ENCODE results near the gene SDHAF1.

SDHAF1 gene

DNA sequence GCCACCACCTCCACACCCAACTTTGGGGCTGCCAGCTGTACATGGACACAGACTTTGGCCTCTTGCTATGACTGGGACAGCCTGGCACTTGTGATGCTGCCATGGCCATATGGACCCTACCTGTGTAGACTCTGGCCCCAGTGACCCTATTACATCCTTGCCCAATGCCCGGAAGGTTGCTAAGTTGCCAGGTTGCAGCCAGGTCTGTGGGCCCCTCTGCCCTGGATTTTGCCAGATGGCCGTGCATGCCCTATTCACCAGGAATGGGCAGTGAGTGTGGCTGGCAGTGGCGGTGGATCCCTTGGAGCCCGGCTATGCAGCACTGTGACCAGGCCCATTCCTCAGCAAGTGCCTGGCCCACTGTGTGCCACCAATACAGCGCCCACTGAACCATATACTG lies 8.9 kb upstream of the SDHAF1 start:
- ChIA-PET CTCF (no interaction called here), POLR2A (no interaction called here)
- DNase-seq (ENCODE audit: extremely low spot score), result no peak
- TF ChIP-seq ELF4 (IDR thresholded peaks at IDR 0.05) (no peak), FOXM1 (IDR thresholded peaks at IDR 0.05; ENCODE audit: borderline replicate concordance) (no peak), ARNT (IDR thresholded peaks at IDR 0.05) (no peak), L3MBTL2 (conservative IDR thresholded peaks at IDR 0.05) (no peak), FOXK2 (IDR thresholded peaks at IDR 0.05) (no peak), FOXA1 (IDR thresholded peaks at IDR 0.05) (no peak), SP1 (IDR thresholded peaks at IDR 0.05) (no peak), ZNF384 (IDR thresholded peaks at IDR 0.05) (no peak), SUZ12 (IDR thresholded peaks at IDR 0.05) (no peak), NFRKB (IDR thresholded peaks at IDR 0.05) (no peak), BHLHE40 (IDR thresholded peaks at IDR 0.05; ENCODE audit: borderline replicate concordance) (no peak), HDGF (IDR thresholded peaks at IDR 0.05; ENCODE audit: borderline replicate concordance) (no peak), LEF1 (IDR thresholded peaks at IDR 0.05; ENCODE audit: borderline replicate concordance) (no peak), CTBP1 (IDR thresholded peaks at IDR 0.05; ENCODE audit: borderline replicate concordance) (no peak), TARDBP (IDR thresholded peaks at IDR 0.05) (no peak)
- TF ChIP-seq, protein P1, sequence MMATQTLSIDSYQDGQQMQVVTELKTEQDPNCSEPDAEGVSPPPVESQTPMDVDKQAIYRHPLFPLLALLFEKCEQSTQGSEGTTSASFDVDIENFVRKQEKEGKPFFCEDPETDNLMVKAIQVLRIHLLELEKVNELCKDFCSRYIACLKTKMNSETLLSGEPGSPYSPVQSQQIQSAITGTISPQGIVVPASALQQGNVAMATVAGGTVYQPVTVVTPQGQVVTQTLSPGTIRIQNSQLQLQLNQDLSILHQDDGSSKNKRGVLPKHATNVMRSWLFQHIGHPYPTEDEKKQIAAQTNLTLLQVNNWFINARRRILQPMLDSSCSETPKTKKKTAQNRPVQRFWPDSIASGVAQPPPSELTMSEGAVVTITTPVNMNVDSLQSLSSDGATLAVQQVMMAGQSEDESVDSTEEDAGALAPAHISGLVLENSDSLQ (IDR thresholded peaks at IDR 0.05), result no peak

DNA sequence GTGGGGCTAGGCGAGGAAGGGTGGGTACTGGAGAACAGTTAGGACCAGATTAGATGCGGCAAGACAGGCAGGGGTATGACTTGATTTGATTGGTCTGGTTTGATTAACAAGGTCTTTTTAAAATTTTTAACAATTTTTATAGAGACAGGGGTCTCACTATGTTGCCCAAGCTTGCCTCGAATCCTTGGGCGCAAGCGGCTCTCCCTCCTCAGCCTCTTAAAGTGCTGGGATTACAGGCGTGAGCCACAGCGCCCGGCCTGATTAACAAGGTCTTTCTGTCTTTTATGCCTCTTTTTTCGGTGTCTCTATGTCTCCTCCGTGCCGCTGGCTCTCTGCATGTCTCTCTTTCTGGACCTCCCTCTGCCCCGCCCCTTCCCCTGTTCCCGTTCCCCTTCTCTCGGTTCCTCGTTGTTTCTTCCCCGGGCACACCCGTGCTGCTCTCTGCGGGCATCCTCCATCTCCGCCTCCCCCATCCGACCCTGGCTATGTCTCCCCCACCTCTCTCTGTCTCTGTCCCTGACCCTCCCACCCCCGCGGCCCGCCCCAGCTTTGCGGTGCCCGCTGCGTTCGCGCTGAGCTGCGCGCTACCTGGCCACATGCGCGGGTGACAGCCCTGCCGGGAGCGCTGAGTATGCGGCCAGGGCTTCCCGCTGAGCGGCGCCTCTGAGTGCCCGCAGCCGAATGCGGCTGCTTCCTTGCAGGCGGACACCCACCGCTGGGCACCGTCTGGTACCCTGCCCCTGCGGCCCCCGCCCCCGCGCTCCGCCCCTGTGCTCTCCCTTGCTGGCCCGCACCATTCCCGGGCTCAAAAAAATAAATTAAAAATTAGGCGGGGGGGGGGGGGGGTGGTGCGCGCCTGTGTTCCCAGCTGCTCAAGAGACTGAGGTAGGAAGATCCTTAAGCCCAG lies 8.1 kb upstream of the SDHAF1 start:
- ChIA-PET CTCF (no interaction called here), POLR2A (interaction anchor here (1.0 kb wide), 2 partner anchors 9 to 50 kb away, joined by 3 read pairs; no protein-coding TSS in a partner anchor)
- peak; percentile 57 for DNase-seq (ENCODE audit: extremely low spot score)
- no peak for TF ChIP-seq FOXA1 (IDR thresholded peaks at IDR 0.05)
- TF ChIP-seq HDGF (IDR thresholded peaks at IDR 0.05; ENCODE audit: borderline replicate concordance), result no peak
- no peak for TF ChIP-seq CTBP1 (IDR thresholded peaks at IDR 0.05; ENCODE audit: borderline replicate concordance)
- no peak for TF ChIP-seq BHLHE40 (IDR thresholded peaks at IDR 0.05; ENCODE audit: borderline replicate concordance)
- no peak for TF ChIP-seq TARDBP (IDR thresholded peaks at IDR 0.05)
- TF ChIP-seq SP1 (IDR thresholded peaks at IDR 0.05), result no peak
- no peak for TF ChIP-seq SUZ12 (IDR thresholded peaks at IDR 0.05)
- TF ChIP-seq ZNF384 (IDR thresholded peaks at IDR 0.05), result no peak
- TF ChIP-seq ARNT (IDR thresholded peaks at IDR 0.05), result no peak

DNA sequence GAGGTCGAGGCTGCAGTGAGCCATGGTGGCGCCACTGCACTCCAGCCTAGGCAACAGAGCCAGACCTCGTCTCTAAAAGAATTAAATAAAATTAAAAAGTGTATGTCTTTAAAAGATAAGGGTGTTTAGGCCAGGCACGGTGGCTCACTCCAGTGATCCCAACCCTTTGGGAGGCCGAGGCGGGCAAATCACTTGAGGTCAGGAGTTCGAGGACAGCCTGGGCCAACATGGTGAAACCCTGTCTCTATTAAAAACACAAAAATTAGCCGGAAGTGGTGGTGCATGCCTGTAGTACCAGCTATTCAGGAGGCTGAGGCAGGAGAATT lies 7.5 kb upstream of the SDHAF1 start:
- no peak for DNase-seq (ENCODE audit: extremely low spot score)
- ChIA-PET CTCF (no interaction called here), POLR2A (interaction anchor here (1.0 kb wide), 2 partner anchors 8 to 50 kb away, joined by 3 read pairs; no protein-coding TSS in a partner anchor)
- no peak for TF ChIP-seq BHLHE40 (IDR thresholded peaks at IDR 0.05; ENCODE audit: borderline replicate concordance)
- no peak for TF ChIP-seq FOXM1 (IDR thresholded peaks at IDR 0.05; ENCODE audit: borderline replicate concordance)
- no peak for TF ChIP-seq SUZ12 (IDR thresholded peaks at IDR 0.05)
- TF ChIP-seq ARNT (IDR thresholded peaks at IDR 0.05), result no peak
- no peak for TF ChIP-seq FOXA1 (IDR thresholded peaks at IDR 0.05)
- no peak for TF ChIP-seq ZNF384 (IDR thresholded peaks at IDR 0.05)
- no peak for TF ChIP-seq CTBP1 (IDR thresholded peaks at IDR 0.05; ENCODE audit: borderline replicate concordance)
- TF ChIP-seq FOXK2 (IDR thresholded peaks at IDR 0.05), result no peak
- no peak for TF ChIP-seq SP1 (IDR thresholded peaks at IDR 0.05)
- TF ChIP-seq, protein P1 (IDR thresholded peaks at IDR 0.05), result no peak
- no peak for TF ChIP-seq LEF1 (IDR thresholded peaks at IDR 0.05; ENCODE audit: borderline replicate concordance)
- no peak for TF ChIP-seq L3MBTL2 (conservative IDR thresholded peaks at IDR 0.05)
- no peak for TF ChIP-seq HDGF (IDR thresholded peaks at IDR 0.05; ENCODE audit: borderline replicate concordance)
- no peak for TF ChIP-seq ELF4 (IDR thresholded peaks at IDR 0.05)
- no peak for TF ChIP-seq TARDBP (IDR thresholded peaks at IDR 0.05)
- TF ChIP-seq NFRKB (IDR thresholded peaks at IDR 0.05), result no peak

DNA sequence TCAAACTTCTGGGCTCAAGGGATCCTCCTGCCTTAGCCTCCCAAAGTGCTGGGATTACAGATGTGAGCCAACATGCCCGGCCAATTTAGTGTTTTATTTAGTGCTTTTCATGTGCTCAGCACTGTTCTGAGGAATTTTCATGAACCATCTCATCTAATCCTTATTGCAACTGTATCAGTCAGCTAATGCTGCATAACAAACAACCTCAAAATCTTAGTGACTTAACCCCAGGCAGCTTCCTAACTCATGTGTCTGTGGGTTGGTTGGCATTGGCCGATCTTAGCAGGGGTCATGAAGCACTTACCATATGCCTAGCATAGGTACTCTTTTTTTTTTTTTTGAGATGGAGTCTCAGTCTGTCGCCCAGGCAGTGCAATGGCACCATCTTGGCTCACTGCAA lies 6.2 kb upstream of the SDHAF1 start:
- ChIA-PET CTCF (no interaction called here), POLR2A (no interaction called here)
- no peak for TF ChIP-seq LEF1 (IDR thresholded peaks at IDR 0.05; ENCODE audit: borderline replicate concordance)
- no peak for TF ChIP-seq ZNF384 (IDR thresholded peaks at IDR 0.05)
- no peak for TF ChIP-seq SUZ12 (IDR thresholded peaks at IDR 0.05)
- no peak for TF ChIP-seq L3MBTL2 (conservative IDR thresholded peaks at IDR 0.05)
- TF ChIP-seq, protein P1 (IDR thresholded peaks at IDR 0.05), result no peak
- TF ChIP-seq FOXA1 (IDR thresholded peaks at IDR 0.05), result no peak
- TF ChIP-seq TARDBP (IDR thresholded peaks at IDR 0.05), result no peak
- no peak for TF ChIP-seq SP1 (IDR thresholded peaks at IDR 0.05)
- TF ChIP-seq CTBP1 (IDR thresholded peaks at IDR 0.05; ENCODE audit: borderline replicate concordance), result no peak
- no peak for DNase-seq (ENCODE audit: extremely low spot score)

DNA sequence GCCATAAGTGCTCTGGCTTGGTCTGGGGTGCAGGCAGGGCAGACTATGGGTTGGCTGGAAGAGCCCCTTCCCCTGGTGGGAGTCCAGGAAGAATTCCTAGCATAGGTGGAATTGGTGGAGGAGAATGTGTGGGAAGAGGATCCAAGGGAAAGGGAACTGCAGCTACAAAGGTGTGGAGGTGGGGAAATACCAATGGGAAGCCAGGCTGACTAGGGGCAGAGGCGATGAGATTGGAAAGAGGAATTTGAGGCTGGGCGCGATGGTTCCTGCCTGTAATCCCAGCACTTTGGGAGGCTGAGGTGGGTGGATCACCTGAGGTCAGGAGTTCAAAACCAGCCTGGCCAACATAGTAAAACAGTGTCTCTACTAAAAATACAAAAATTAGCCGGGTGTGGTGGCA lies 4.8 kb upstream of the SDHAF1 start:
- no peak for DNase-seq (ENCODE audit: extremely low spot score)
- ChIA-PET POLR2A (no interaction called here), CTCF (no interaction called here)
- TF ChIP-seq LEF1 (IDR thresholded peaks at IDR 0.05; ENCODE audit: borderline replicate concordance) (no peak), BHLHE40 (IDR thresholded peaks at IDR 0.05; ENCODE audit: borderline replicate concordance) (no peak), L3MBTL2 (conservative IDR thresholded peaks at IDR 0.05) (no peak), SP1 (IDR thresholded peaks at IDR 0.05) (no peak), ELF4 (IDR thresholded peaks at IDR 0.05) (no peak), NFRKB (IDR thresholded peaks at IDR 0.05) (no peak), HDGF (IDR thresholded peaks at IDR 0.05; ENCODE audit: borderline replicate concordance) (no peak), SUZ12 (IDR thresholded peaks at IDR 0.05) (no peak), CTBP1 (IDR thresholded peaks at IDR 0.05; ENCODE audit: borderline replicate concordance) (no peak), TARDBP (IDR thresholded peaks at IDR 0.05) (no peak), ZNF384 (IDR thresholded peaks at IDR 0.05) (no peak), FOXK2 (IDR thresholded peaks at IDR 0.05) (no peak), FOXA1 (IDR thresholded peaks at IDR 0.05) (no peak), FOXM1 (IDR thresholded peaks at IDR 0.05; ENCODE audit: borderline replicate concordance) (no peak), ARNT (IDR thresholded peaks at IDR 0.05) (no peak)
- TF ChIP-seq, protein P1 (IDR thresholded peaks at IDR 0.05), result no peak

Data from HEK293T (cell line).